CD4-positive, alpha-beta T cell treated with Interleukin-6 at 100 ng/mL for 8 hours (primary cell): ENCODE data around the gene IL18.
"Not testable (repeated sequence)": the region's sequence is repeated elsewhere in the genome, so short reads cannot be mapped to it uniquely, and the experiment has no call there.

ENCODE experiments used
- DNase-seq: peaks from one replicate; pipeline ENCODE4 v3.0.0-alpha.2; 2020; ENCODE audit warnings: mixed read lengths, low spot score

Gene IL18

GRCh38 chr11:112172362-112172994 lies 8.6 kb upstream of the IL18 start:
- DNase-seq, result no peak

DNA sequence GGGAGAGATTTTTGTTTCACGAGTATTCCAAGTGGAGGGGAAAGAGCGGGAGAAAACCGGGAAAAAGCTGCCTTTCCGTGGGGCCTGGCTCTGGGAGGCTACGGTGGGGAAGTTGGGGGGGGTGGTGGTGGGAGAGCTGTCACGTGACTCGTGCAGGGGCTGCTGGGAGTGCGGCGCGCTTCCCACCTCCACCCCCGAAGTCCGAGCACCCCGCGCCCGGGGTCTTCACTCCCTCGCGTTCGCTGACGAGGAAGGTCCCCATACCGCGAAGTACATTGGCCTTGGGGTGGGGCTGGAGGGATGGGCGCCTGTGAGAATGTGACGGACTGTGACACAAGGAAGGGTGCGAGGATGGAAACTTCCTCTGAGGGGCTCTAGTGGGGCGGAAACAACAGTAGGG lies 3.3 kb upstream of the IL18 start, which contains the start of gene TEX12:
TEX12 (plus strand) TSS at position 228 of the 400 bp plus-strand sequence. CDS start 1,897 bp downstream, outside the sequence.
- no peak for DNase-seq

DNA sequence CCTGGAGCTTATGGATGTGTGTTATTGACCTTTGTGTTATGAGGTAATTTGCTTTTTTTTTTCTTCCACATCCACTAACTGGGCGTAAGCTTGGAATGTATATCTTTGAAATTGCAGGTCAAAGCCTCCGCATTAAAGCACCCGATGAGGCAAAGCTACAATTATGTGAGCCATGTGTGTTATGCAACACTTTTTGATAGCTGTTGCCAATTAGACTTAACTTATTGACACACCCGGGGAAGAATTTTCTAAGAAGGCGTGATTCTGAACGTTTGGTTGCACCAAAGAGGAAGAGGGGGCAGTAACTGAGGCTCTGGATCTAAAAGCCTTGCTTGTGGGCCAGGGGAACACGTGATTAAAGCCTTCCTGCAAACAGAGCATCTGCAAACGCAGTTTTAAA lies 2.7 kb upstream of the IL18 start:
- DNase-seq, result no peak

- DNase-seq, result no peak
Observed at GRCh38 chr11:112165049-112165448, 1.2 kb upstream of the IL18 start.

- DNase-seq, result no peak
Observed at GRCh38 chr11:112162761-112163546, 940 bp downstream of the IL18 start.

- not testable (repeated sequence) for DNase-seq
Observed at GRCh38 chr11:112162200-112162599, 1.7 kb downstream of the IL18 start.

GRCh38 chr11:112161012-112161411 lies 2.9 kb downstream of the IL18 start:
- no peak for DNase-seq

DNA sequence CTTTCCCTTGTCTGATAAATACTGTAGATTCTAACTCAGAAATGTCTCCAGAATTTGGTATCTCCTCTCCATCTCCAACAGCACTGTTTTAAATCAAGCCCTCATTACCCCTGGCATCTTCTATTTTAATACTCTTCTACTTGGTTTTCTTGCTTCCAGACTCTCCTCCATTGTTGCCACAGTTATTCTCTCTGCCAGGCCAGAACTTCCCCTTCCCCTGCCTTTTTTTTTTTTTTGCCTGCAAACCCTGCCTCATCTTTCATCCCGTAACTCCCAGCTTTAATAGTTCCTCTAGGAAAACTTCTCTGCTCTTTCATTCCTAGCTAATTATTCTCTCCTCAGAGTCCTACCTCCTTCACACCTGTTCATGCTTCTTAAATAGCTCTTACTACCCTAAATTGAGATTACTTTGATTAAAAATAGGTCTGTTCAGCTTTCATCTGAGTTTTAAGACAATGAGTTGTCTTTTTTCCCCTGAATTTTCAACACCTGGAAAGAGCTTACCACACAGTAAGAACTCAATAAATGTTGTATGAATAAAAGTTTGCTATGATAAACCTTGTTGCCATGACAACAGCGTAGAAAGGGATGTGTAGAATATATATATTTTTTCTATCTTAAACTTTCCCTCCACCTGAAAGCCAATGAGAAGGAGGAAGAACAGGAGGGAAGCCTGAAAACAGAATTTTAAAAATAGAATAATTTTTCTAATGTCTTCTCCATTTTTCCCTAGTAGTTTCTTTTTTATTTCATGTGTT lies 3.6 kb downstream of the IL18 start:
- no peak for DNase-seq

GRCh38 chr11:112159098-112160065 lies 4.5 kb downstream of the IL18 start:
- DNase-seq, result no peak

GRCh38 chr11:112156956-112157766 lies 6.7 kb downstream of the IL18 start:
- DNase-seq, result no peak

DNA sequence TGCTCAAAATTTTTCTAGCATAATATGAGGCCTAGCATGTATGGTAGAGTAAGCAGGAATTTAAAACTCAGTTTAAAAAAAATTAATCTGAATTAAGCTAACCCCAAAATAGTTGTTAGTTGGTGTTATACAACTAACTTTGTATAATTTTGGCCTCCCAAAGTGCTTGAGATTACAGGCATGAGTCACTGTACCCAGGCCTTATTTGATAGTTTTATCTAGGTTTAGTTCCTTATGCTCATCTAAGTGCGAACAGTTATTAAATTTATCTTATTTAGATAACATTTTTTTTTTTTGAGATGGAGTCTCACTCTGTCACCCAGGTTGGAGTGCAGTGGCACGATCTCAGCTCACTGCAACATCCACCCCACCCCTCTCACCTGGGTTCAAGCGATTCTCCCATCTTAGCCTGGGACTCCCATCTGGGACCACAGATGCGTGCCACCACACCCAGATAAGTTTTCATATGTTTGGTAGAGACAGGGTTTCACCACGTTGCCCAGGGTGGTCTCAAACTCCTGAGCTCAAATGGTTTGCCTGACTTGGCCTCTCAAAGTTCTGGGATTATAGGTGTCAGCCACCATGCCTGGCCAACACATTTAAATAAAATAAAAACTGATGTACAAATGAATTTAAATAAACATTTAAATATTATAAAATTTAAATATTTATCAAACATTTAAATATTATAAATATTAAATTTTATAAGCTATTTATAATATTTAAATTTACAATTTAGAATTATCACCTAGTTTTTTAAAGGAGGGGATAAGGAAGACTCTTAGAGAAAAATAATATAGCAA lies 7.5 kb downstream of the IL18 start:
- no peak for DNase-seq

DNA sequence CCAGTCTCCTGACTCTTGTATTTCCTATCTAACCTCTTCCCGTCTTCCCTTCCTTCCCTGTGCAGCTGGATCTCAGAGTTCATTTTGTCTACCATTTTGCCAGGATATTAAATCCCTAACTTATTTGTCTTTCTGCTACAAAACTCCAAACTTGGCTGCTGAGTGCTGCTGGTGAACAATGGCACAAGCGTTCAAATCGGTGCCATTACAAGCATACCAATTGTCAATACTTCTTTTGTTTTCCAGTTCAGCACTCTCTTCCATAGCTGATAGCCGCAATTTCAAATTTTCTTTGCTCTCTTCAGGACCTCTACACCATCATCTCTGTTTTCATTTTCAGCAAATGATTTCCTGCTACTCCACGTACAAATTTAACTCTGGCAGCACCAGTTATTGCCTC lies 13.4 kb downstream of the IL18 start:
- DNase-seq, result no peak

- DNase-seq, result no peak
Observed at GRCh38 chr11:112143597-112143996, 20.3 kb downstream of the IL18 start.

DNA sequence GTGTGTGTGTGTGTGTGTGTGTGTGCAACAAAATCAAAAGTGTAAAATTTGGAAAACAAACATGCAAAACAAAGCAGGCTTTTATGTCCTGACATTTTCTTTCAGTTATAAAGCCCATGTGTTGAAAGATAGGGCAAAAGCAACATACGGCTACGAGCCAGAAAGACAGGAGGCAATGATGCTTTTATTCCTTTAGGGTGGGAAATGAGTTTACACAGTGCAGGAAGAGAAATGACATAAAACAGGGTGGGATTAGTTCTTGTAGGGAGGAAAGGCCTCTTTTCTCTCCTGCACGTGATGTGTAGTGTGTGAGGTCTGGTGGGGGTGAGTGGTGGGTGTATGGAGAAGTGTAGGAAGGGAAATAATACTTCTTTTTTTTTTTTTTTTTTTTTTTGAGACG lies 29.4 kb downstream of the IL18 start:
- no peak for DNase-seq

GRCh38 chr11:112132737-112133136 lies 31.2 kb downstream of the IL18 start:
- no peak for DNase-seq

GRCh38 chr11:112129656-112130055 lies 34.2 kb downstream of the IL18 start:
- no peak for DNase-seq

DNA sequence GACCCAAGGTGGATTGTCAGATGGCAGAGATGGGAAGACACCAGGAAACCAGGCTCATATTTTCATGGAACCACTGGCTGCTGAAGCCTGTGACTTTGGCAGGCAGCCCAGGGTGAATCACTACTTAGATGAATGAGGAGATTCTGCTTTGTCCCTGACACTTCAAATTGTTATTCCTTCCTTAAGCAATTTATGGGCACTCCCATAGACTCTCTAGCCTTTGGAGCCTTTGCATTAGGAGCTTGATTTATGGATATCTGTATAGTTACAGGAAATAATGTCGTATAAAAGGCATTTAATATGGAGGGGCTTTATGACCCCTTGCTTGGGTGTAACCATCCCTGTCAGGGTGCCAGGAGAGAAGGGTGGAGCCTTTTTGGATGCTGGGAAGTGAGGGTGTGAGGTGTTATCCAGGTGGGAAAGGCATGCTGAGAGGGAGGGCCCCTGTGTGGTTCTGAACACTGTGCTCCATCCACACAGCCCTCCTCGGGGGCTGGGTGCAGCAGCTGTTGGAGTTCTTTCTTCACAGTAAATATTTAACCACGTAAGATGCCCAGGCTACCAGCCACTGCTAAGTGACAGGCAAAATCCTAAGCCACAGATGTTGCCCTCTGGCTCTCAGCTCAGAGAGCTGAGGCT lies 35.3 kb downstream of the IL18 start:
- DNase-seq, result no peak

GRCh38 chr11:112127056-112127455 lies 36.8 kb downstream of the IL18 start:
- DNase-seq, result no peak

DNA sequence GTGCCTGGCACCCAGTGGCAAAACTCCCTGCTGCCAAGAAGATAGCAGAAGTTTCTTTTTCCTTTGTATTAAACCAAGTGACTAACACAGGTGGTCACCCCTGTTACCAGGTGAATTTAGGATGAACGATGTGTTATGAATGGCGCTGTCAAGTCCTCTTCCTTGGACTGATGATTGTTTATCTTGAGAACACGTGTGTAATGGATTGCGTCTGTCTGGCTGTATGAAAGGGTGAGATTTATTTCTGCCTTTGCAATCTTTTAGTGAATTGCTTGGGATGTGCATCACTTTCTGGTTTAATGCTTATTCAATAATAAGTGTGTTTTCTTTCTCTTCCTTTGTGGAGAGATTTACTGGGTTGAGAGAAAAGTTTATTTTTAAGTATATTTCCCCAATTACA lies 40.8 kb downstream of the IL18 start:
- DNase-seq, result no peak
